ENCODE data around the gene CFAP65.
A peak's percentile ranks its signal among the peaks of the same experiment; 100 is the strongest.

The CFAP65 gene

DNA sequence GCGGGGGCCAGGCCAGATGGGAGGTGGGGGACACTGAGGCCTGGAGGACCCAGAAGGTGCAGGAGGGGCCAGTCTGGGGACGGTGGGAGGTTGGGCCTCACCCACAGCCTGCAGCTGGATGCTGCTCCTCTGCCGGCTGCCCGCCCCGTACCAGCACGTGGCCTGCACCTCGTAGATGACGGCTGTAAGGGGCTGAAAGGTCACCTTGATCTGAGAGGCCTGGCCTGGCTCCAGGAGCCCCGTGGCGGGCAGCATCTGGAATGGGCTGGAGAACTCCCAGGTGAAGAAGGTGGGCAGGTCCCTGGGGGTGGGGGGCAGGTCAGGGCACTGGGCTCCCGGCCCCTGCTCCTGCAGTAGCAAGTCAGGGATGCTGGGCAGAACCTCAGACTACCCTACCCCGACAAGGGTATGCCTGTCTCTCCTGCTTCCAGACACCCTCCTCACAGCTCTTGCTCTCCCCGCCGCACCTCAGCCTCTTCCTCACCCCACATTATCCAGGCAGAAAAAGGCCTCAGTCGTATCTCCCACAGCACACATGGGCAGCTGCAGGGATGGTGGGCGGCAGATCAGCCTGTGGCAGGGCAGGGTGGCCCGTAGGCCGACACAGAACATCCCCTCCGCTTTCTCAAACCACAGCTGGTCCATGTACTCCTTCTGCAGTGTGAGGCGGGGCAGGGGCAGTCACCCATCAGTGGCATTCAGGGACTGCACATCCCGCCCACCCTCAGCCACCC, 10.1 kb downstream of the CFAP65 start:
- no peak for DNase-seq

GRCh38 chr2:219030177-219030940, 11.0 kb downstream of the CFAP65 start:
- no peak for DNase-seq

DNA sequence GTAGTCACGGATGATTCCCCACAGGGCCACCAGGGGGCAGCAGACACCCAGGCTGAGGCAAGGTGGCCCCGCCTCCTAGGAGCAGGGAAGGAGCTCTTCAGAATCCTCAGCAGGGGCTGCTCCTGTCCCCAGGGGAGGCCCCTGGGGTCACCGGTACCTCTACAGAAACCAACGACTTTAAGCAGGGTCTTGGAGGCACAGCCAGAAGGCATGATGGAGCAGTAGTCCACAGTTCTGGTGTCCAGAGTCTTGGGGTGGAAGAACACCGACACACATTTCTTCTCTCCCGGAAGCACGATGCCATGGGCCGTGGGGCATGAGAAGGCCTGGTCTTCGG, 11.5 kb downstream of the CFAP65 start:
- peak; percentile 13 to 64 (median 50) for DNase-seq

GRCh38 chr2:219028996-219029828, 12.1 kb downstream of the CFAP65 start:
- DNase-seq, result no peak

DNA sequence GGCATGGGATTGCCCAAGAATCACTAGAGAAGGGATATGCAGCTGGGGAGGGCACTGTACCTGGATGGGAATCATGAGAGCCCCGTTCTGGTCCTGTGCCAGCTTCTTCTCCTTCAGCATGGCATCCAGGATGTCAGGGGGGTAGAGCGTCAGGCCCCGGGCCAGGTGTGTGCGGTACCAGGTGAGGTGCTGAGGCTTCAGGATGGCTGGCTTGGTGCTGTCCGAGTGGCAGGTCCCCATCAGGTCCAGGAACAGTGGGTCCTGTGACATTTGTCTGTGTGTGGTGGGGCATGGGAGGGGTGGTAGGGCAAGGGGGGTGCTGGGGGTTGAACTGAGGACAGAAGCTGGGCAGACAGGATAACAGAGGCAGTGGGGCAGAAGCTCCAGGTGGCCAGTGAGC, 13.2 kb downstream of the CFAP65 start:
- no peak for DNase-seq

GRCh38 chr2:219027511-219028055, 13.7 kb downstream of the CFAP65 start:
- no peak for DNase-seq

DNA sequence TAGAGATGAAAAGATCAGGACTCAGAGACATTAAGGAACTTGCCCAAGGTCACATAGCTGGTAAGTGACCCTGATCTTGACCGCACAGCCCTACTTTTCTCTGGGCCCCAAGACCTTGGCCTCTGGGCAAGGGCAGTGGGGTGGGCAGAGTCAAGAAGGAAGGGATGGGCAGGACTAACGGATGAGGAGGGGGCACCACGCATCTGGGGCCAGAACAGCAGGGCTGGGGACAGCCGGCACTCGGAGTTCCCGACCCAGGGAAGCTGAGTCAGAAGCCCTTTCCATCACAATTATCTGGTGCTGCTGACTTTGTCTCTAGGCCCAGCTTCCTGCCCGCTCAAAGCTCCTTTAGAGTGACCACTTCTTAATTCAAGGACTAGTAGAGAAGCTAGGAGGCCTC, 14.4 kb downstream of the CFAP65 start:
- no peak for DNase-seq

DNA sequence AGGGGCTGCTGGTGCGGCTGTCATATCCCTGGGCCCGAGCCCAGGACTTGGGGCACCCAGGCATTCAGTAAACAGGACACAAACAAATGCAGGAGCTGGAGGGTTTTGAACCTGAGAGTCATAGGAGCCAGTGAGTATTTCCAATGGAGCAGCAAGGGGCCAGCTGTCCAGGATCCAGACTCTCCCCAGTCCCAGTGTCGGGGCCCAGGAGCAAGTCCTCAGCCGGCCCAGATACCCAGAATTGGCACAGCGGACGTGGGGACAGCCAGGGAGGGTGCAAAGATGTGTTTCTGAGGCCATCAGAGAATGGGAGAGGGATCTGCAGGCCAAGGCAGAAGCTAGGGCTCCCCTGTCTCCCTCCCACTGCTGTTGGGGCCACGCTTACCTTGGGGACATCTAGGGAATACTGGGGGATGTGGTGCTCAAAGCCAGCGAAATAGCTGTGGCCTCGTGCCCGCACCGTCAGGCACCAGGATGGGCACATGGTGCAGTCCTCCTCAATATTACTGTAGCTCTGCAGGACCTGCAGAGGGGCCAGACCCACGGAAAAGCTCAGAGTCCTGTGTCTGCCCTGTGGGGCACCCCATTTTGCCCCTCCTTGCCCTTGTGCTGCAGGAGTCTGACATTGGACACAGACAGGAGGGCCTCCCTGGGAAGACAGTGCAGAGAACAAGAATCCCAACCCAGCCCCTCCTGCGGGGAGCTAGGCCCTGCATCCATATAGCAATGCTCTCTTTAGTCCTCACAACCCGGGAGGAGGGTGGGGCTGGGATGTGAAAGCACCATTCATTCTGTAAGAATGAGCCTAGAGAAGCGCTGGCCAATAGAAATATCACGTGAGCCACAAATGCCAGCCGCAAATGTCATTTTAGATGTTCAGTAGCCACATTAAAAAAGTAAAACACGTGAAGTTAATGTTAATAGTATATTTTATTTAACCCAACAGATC, 15.4 kb downstream of the CFAP65 start:
- no peak for DNase-seq

DNA sequence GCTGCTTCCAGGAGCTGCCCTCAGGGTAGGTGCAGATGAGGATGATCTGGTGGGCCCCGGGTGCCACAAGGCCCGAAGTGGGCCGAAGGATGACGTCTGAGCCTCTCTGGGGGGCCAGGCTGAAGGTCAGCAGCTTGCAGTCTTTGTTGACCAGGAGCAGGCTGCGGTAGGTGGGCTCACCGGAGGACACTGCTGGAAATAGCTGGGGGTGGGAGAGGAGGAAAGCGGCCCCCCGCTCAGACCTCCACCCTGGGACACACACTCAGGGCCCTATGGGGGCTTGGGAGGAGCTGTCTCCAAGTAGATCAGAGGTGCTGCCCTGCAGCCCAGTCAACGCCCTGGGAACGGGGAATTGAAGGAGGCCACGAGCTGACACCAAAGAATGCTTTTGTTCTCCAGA, 17.3 kb downstream of the CFAP65 start:
- no peak for DNase-seq

GRCh38 chr2:219023045-219023605, 18.2 kb downstream of the CFAP65 start:
- no peak for DNase-seq

DNA sequence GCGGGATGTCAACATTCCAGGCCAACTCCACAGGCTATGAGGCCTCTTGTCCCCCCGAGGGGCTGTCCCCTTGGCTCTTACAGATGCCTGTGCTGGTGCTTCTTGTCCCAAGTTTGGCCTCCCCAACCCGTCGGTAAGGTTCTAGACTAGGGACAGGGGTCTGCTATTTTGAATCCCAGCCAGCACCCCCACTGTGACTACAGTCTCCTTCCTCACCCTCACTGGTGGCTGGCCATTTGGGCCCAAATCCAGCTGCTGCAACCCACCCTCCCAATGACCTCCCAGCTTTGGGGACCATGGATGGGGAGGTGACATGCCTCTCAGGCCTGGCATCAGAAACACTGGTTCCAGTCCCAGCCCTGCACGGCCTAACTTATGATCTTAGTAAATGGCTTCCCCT, 18.7 kb downstream of the CFAP65 start:
- no peak for DNase-seq

- DNase-seq, result no peak
Observed at GRCh38 chr2:219022041-219022440, 19.3 kb downstream of the CFAP65 start.

DNA sequence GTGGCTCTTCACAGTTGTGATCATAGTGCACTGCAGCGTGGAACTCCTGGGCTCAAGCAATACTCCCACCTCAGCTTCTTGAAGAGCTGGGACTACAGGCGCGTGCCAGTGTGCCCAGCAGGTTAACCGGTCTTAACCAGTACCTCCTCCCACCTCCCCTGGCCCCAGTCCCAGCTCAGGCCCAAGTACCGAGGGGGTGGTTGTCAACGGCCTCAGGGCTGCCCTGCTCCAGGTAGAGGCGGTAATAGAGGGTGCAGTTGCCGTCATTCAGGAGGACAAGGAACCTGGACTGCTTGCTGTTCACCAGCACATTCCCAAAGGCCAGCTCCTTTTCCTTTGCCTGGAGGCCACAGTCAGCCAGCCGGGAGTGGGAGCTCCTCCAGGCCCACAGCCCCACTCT, 19.7 kb downstream of the CFAP65 start:
- no peak for DNase-seq

GRCh38 chr2:219020604-219021365, 20.5 kb downstream of the CFAP65 start:
- no peak for DNase-seq

DNA sequence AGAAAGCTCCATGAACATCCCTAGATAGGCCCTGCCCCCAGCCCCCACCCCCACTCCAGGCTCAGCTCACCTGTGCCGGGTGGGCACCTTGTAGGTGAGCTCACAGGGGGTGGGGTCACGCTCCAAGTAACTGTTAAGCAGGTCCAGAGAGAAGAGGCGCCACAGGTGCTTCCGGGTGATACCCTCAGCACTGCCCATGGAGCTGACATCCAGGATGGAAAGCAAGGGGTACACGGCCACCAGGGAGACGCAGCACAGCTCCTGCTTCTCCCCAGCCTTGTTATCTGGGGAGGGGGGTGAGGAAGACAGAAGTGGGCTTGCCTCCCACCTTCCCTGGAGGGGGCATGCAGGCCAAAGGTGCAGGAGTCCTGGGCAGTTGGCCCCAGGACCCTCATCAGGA, 21.9 kb downstream of the CFAP65 start:
- DNase-seq, result no peak

DNA sequence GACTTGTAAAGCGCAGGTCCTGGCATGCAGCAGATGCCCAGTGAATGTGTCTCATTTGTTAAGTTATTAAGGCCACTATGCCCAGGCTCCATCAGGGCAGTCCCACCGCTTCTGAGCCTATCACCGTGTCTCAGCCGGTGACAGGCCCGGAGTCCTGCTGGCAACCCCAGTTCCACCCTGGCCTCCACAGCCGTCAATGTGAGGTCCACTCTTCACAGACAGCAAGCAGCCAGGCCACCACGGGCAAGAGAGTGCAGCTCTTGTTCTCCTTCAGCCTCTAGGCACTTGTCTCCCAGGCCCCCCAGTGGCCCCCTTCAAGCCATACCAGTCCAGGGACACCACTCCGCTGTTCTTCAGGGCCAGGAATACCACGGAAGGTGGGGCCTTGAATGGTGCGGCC, 22.6 kb downstream of the CFAP65 start:
- DNase-seq, result no peak

DNA sequence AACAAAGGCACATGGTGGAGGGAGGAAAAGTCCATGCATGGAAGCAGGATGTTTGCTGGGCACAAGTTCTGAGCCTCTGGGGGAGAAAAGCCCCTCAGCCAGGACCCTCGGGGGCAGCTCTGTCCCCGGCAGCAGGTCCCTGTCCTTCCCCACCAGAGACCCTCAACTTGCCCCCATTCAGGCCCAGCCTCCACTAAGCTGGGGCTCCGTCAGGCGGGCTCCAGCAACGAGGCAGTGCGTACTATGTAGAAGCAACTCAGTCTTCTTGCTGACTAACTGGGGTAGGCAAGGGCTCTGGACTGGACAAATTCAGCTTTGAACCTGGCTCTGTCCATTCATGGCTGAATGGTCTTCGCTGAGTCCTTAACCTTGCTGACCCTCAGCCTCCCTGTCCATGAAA, 23.0 kb downstream of the CFAP65 start:
- no peak for DNase-seq

DNA sequence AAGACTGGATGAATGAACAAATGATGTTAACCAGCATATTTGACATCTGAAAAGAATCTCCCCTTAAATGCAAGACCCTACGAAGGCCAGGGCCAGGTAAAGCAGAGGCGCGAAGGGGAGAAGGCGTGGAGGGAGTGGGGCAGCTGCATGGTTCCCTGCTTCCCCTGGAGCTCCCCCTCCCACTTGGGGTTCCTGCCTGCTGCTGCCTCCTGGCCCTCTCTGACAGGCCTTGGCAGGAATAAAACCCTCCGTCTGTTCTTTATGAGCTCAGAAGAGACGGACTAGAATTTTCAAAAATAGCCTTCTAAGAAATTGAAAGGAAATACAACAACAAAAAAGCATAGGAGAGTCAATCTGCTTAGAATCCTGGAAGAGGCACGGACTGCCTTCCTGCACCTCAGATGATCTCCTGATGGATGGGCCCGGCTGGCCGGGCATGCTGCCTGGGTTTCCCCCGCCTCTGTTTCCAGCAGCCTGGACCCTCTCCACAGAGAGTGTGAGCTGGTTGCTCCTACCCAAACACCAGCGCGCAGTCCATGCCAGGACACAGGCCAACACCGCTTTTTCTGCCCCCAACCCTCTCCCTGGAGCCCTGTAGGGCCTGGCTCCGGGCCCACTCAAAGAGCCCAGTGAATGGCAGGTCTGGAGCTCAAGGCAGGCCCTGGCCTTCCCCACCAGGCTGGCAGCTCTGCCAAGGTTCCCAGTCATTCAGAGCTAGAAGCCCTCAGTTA, 23.9 kb downstream of the CFAP65 start:
- no peak for DNase-seq

- no peak for DNase-seq
Observed at GRCh38 chr2:219016721-219017120, 24.6 kb downstream of the CFAP65 start.

DNA sequence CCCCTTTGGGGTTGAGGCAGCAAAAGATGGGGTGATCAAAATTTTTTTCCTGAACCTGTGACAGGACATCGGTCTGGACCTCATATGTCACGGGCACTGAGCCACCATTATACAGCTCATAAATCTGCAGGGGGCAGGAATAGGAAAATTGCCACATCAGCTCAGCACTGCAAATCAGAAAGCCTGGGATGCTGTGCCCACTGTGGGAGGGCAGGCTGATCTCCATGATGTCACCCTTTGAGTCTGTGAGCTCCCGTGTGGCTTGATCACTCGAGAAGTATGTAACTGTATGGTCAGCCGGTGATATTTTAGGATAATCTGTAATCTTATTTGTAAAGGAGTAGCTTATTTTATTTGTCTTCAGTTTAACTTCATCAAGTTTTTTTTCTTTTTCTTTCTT, 30.4 kb downstream of the CFAP65 start:
- no peak for DNase-seq
